Ovary (tissue), 9 donors: ENCODE data around the gene RCCD1. TPM values are rescaled to one million over a fixed set of nuclear protein-coding genes. Genes with fewer than 3 reads are reported as not detected.

Experiments
- DNase-seq, 5 donors: peaks; one replicate each; pipeline ENCODE4 v3.0.0-alpha.2; 2019 to 2020
- H3K27ac ChIP-seq, 2 donors: fragments of 200-600 bp; one replicate each; pipeline versions ENCODE4 v1.5.1 to v1.8.0; 2019 to 2022
- H3K27me3 ChIP-seq: fragments of 200-600 bp; one replicate; pipeline ENCODE4 v1.8.0; 2022
- H3K36me3 ChIP-seq: fragments of 200-600 bp; sonication (generic); one replicate; pipeline ENCODE4 v1.5.1; 2019
- H3K4me1 ChIP-seq: one replicate; pipeline ENCODE4 v1.8.1; 2013; ENCODE audit warnings: mild to moderate bottlenecking, moderate library complexity; ENCODE audit not compliant: insufficient read depth
- H3K4me3 ChIP-seq: fragments of 200-600 bp; sonication (generic); one replicate; pipeline ENCODE4 v1.5.1; 2017
- H3K9me3 ChIP-seq, 2 donors: fragments of 200-600 bp in 1 of 2; sonication (generic) in 1 of 2; one replicate each; pipeline versions ENCODE4 v1.5.1 to v1.8.1; 2013 to 2019; ENCODE audit warnings: mild to moderate bottlenecking in 1 of 2, moderate library complexity in 1 of 2
- EP300 ChIP-seq: sonication (generic); formaldehyde crosslinking; IDR thresholded peaks from one replicate; pipeline ENCODE4 v1.6.1; 2017; ENCODE audit warnings: antibody characterized with exemption
- POLR2A ChIP-seq: fragments of 450-650 bp; IDR thresholded peaks from one replicate; pipeline ENCODE4 v1.6.1; 2017; ENCODE audit warnings: antibody characterized with exemption, mild to moderate bottlenecking, moderate library complexity
- WGBS, 3 donors: extraction: QIAGEN DNeasy Blood & Tissue Kit in 1 of 3; methylation state at CpG; one replicate each; pipeline versions ENCODE4 v1.1.5 to v1.1.7; 2013 to 2017; 5-methylcytosine and 5-hydroxymethylcytosine counted together
- intact Hi-C, 4 donors: fragments of 100-400 bp; cut with DNase I; formaldehyde crosslinking; loops; one replicate each; pipeline versions ENCODE4 v1.11.0 to v1.15.1; 2022 to 2023
- polyA plus RNA-seq, 2 donors: library from polyadenylated mRNA; stranded (reverse); fragments of 200-250 nt in 1 of 2; fragments of 350-450 nt in 1 of 2; fragmentation: Illumina TruSeq in 1 of 2; extraction: RNeasy Lipid Tissue Mini Kit (QIAGEN cat#74804) in 1 of 2; gene quantifications; one replicate each; pipeline ENCODE4 v1.2.3, GENCODE V29; 2013 to 2014
- total RNA-seq, 7 donors: library from RNA; depleted of rRNA in 2 of 7; stranded (reverse); fragments of >200 nt in 2 of 7; fragmentation: NEBNext Ultra II Directional in 3 of 7; extraction: Animal tissue kit (Norgen Biotek cat#: 25700) in 3 of 7; gene quantifications; one replicate each; pipeline versions ENCODE4 v1.1.0 to v1.2.4, GENCODE V29; 2016 to 2023
- TF ChIP-seq, protein P1 (sequence below), 3 donors: fragments of 450-650 bp in 2 of 3; fragments of 200-600 bp in 1 of 3; IDR thresholded peaks; one replicate each; pipeline versions ENCODE4 v1.5.1 to v1.8.0; 2016 to 2022; ENCODE audit warnings: antibody characterized with exemption in 3 of 3, mild to moderate bottlenecking in 1 of 3
- donor health status: DM: no; HTN: no; CAD: no; lungs with moderate emphysema.
- donor health status: DM: no; HTN: no; CAD: no.
- donor health status: Bipolar disorder and iron deficiency.
- donor health status: DM: yes; HTN: yes; CAD: no.
- donor health status: DM: no; HTN: no; CAD: no.
- donor health status: DM: yes; HTN: yes; CAD: no.

The RCCD1 gene
- total and polyA plus RNA-seq, 9 donors = 8.7 to 15.6 (median 13.3) TPM

DNA sequence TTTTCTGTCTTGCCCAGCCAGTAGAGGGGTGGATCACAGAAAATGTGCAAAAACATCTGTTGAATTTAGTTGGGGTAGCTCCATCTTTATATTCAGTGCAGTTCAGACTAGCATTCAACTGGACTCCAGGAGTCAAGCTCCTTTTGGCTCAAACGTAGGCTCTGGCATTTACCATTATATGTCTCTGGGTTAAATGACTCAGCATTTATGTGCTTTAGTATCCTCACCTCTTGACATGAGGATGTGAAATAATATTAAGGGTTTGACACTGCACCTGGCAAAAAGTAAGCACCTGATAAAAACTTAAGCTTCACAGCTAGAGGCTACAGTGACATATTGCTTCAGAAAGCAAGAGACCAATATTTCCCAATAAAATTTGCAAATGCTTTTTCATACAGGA, 24.9 kb downstream of the RCCD1 start:
- Histone ChIP-seq H3K9me3 (no peaks in the 10 kb centered on the region), H3K36me3 (no peaks in the 10 kb centered on the region), H3K27ac (no peak overlapping the region), H3K4me3 (no peak overlapping the region), H3K4me1 (no peaks in the 10 kb centered on the region), H3K27me3 (no peaks in the 10 kb centered on the region)
- TF ChIP-seq, protein P1, sequence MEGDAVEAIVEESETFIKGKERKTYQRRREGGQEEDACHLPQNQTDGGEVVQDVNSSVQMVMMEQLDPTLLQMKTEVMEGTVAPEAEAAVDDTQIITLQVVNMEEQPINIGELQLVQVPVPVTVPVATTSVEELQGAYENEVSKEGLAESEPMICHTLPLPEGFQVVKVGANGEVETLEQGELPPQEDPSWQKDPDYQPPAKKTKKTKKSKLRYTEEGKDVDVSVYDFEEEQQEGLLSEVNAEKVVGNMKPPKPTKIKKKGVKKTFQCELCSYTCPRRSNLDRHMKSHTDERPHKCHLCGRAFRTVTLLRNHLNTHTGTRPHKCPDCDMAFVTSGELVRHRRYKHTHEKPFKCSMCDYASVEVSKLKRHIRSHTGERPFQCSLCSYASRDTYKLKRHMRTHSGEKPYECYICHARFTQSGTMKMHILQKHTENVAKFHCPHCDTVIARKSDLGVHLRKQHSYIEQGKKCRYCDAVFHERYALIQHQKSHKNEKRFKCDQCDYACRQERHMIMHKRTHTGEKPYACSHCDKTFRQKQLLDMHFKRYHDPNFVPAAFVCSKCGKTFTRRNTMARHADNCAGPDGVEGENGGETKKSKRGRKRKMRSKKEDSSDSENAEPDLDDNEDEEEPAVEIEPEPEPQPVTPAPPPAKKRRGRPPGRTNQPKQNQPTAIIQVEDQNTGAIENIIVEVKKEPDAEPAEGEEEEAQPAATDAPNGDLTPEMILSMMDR (IDR thresholded peaks at IDR 0.05) = no peak
- TF ChIP-seq POLR2A = no peak
- TF ChIP-seq EP300 = no peak
- intact Hi-C loops = no loop called here
- WGBS, 3 donors = 44 to 78% (median 45%) methylated on average over 1 of the region's 1 CpG
- no peak for DNase-seq

DNA sequence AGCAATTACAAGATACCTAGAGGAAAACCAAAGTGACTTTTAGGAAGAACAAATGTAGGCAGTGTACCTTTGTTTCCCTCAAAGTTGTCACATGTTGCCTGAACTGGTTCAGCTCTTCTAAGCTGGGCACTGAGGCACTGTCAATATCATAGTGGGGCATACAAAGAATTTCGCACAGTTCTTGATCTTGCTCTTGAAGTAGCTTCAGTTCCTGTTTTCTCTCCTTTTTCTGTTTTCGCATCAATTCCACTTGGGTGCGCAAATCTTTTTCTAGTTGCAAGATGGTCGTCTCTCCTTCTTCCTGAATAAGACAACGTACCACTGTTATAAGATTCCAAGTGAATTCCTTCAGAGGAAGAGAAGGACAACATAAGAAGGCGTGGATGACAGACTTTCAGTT, 27.0 kb downstream of the RCCD1 start:
- H3K27me3 ChIP-seq = no peaks in the 10 kb centered on the region
- no peak overlapping the region for H3K4me3 ChIP-seq
- no peaks in the 10 kb centered on the region for H3K9me3 ChIP-seq
- WGBS, 3 donors = 88 to 96% (median 91%) methylated on average over 6 of the region's 6 CpGs
- H3K36me3 ChIP-seq = no peaks in the 10 kb centered on the region
- no peaks in the 10 kb centered on the region for H3K4me1 ChIP-seq
- intact Hi-C loops = no loop called here
- DNase-seq = no peak
- TF ChIP-seq, protein P1 (IDR thresholded peaks at IDR 0.05) = no peak
- TF ChIP-seq EP300 (no peak), POLR2A (no peak)
- H3K27ac ChIP-seq = no peak overlapping the region

DNA sequence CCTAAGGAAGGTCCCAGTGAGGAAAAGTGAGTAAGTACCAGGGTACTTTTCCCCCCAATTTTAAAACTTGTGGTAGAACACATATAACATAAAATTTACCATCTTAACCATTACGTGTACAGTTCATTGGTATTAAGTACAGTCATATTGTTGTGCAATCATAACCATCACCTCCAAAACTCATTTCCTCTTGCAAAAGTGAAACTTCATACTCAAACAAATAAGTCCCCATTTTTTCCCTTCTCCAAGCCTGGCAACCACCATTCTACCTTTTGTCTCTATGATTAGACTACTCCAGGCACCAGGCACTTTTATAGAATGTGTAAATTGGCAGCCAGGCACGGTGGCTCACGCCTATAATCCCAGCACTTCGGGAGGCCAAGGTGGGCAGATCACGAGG, 27.5 kb downstream of the RCCD1 start:
- H3K4me1 ChIP-seq = no peaks in the 10 kb centered on the region
- 93 to 95% (median 94%) methylated on average over 5 of the region's 5 CpGs for WGBS, 3 donors
- no peaks in the 10 kb centered on the region for H3K27me3 ChIP-seq
- no peaks in the 10 kb centered on the region for H3K9me3 ChIP-seq
- TF ChIP-seq POLR2A = no peak
- TF ChIP-seq, protein P1 (IDR thresholded peaks at IDR 0.05) = no peak
- TF ChIP-seq EP300 = no peak
- H3K4me3 ChIP-seq = no peak overlapping the region
- intact Hi-C loops = no loop called here
- no peak overlapping the region for H3K27ac ChIP-seq
- DNase-seq = no peak
- H3K36me3 ChIP-seq = no peaks in the 10 kb centered on the region

DNA sequence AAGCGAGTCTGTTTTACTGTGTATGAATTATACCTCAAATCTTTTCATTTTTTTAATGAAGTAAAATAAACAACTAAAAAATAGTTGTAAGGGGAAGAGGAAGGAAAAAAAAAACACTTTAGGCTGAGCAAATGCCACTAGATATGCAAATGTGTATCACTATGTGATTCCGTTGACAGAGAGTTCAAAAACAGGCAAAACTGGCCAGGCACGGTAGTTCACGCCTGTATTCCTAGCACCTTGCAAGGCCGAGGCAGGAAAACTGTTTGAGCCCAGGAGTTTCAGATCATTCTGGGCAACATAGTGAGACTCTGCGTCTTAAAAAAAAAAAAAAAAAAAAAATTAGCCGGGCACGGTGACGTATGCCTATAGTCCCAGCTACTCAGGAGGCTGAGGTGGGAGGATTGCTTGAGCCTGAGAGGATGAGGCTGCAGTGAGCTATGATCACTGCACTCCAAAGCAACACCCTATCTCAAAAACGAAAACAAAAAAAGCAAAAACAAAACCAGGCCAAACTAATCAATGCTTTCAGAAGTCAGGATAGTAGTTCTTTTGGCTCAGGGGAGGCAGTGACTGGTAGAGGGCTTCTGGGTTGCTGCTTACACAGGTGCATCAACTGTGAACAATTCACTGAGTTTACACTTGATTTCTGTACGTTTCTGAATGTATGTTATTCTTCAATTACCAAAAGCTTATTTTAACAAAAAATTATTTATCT, 32.3 kb downstream of the RCCD1 start:
- no peak for TF ChIP-seq POLR2A
- TF ChIP-seq, protein P1 (IDR thresholded peaks at IDR 0.05) = no peak
- TF ChIP-seq EP300 = no peak
- H3K9me3 ChIP-seq = no peaks in the 10 kb centered on the region
- H3K4me3 ChIP-seq = no peak overlapping the region
- 81 to 84% (median 81%) methylated on average over 11 of the region's 11 CpGs for WGBS, 3 donors
- no peaks in the 10 kb centered on the region for H3K36me3 ChIP-seq
- no peak for DNase-seq
- no peak overlapping the region for H3K27ac ChIP-seq
- intact Hi-C loops = no loop called here
- H3K27me3 ChIP-seq = no peaks in the 10 kb centered on the region
- H3K4me1 ChIP-seq = no peaks in the 10 kb centered on the region
